GM18867 (cell line): ENCODE results near the gene CTNNA3.

Experiments
- ATAC-seq: cut with Tn5 transposase; IDR thresholded peaks from one replicate; pipeline ENCODE4 v1.9.1; 2021; ENCODE audit warnings: mild to moderate bottlenecking, moderate library complexity; ENCODE audit not compliant: unreplicated experiment

CTNNA3 gene

GRCh38 chr10:65910209-65910608 lies 1785.8 kb downstream of the CTNNA3 start:
- ATAC-seq = no peak

- no peak for ATAC-seq
Measured at GRCh38 chr10:65907199-65907712, 1788.7 kb downstream of the CTNNA3 start.

- ATAC-seq = no peak
Measured at GRCh38 chr10:65903620-65904019, 1792.4 kb downstream of the CTNNA3 start.

- ATAC-seq = no peak
Measured at GRCh38 chr10:65900271-65900670, 1795.7 kb downstream of the CTNNA3 start.

- peak; percentile 54 for ATAC-seq
Measured at GRCh38 chr10:65898055-65898454, 1797.9 kb downstream of the CTNNA3 start.

GRCh38 chr10:65894961-65895360 lies 1801.0 kb downstream of the CTNNA3 start:
- no peak for ATAC-seq

- no peak for ATAC-seq
Measured at GRCh38 chr10:65894379-65894778, 1801.6 kb downstream of the CTNNA3 start.

- no peak for ATAC-seq
Measured at GRCh38 chr10:65893676-65894075, 1802.3 kb downstream of the CTNNA3 start.

GRCh38 chr10:65892284-65892683 lies 1803.7 kb downstream of the CTNNA3 start:
- ATAC-seq = no peak

GRCh38 chr10:65891073-65891981 lies 1804.7 kb downstream of the CTNNA3 start:
- ATAC-seq = peak; percentile 91

GRCh38 chr10:65864529-65864928 lies 1831.5 kb downstream of the CTNNA3 start:
- no peak for ATAC-seq

- no peak for ATAC-seq
Measured at GRCh38 chr10:65864036-65864435, 1832.0 kb downstream of the CTNNA3 start.
